Measurements from ENCODE around the gene GNG14. TPM values are rescaled to one million over a fixed set of nuclear protein-coding genes. Genes with fewer than 3 reads are reported as not detected.
A peak's percentile ranks its signal among the peaks of the same experiment; 100 is the strongest.

Gene GNG14
- total and polyA plus RNA-seq, 2 of the 13 experiments (the other 11 are each of a cell fraction or from before 2014, with no cell fraction given): not detected

DNA sequence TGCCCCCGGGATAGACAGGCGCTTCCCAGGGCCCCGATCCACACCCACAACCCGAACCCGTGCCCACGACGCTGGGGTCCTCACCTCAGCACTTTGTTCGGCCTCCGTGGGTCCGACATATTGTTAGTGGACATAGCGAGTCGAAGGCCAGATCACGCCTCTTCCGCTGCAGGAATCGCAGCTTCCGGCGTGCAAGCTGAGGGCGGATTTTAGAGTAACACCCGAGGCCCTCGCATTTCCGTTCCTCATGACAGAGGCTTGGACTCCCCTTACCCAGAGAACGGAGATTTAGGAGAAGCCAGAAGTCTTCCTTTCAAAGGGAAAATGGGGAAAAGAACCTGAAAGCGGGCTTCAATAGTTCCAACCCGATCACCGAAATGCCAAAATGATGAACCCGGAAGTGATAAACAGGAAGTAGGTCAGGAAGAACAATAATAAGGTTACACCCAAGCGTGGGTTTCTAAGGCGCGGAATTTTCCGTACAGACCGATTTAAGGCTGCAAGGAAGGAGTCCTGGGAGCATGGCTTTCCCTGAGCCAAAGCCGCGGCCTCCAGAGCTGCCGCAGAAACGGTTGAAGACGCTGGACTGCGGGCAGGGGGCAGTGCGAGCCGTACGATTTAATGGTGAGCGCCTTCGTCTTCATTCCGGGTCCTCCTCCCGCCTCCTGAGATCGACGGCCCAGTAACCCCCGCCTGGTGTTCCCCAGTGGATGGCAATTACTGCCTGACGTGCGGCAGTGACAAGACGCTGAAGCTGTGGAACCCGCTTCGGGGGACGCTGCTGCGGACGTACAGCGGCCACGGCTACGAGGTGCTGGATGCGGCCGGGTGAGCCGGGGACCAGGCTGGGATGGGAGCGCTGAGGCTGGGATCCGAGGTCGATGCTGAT is 18.3 kb upstream of the GNG14 start (continued):
- TF ChIP-seq, protein P1, sequence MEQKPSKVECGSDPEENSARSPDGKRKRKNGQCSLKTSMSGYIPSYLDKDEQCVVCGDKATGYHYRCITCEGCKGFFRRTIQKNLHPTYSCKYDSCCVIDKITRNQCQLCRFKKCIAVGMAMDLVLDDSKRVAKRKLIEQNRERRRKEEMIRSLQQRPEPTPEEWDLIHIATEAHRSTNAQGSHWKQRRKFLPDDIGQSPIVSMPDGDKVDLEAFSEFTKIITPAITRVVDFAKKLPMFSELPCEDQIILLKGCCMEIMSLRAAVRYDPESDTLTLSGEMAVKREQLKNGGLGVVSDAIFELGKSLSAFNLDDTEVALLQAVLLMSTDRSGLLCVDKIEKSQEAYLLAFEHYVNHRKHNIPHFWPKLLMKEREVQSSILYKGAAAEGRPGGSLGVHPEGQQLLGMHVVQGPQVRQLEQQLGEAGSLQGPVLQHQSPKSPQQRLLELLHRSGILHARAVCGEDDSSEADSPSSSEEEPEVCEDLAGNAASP (CRISPR knock-in tag; IDR thresholded peaks at IDR 0.05; ENCODE audit: borderline replicate concordance): no peak; the same call in 1 of the 2 replicates
- TF ChIP-seq IRX3 (CRISPR knock-in tag; IDR thresholded peaks at IDR 0.05; ENCODE audit: borderline replicate concordance, low read depth) (no peak), TSC22D2 (CRISPR knock-in tag; IDR thresholded peaks at IDR 0.05; ENCODE audit: borderline replicate concordance) (no peak), MLLT10 (CRISPR knock-in tag; IDR thresholded peaks at IDR 0.05) (no peak), ZNF619 (CRISPR knock-in tag; IDR thresholded peaks at IDR 0.05) (no peak; the same call in 1 of the 2 replicates), ZNF839 (CRISPR knock-in tag; IDR thresholded peaks at IDR 0.05; ENCODE audit: borderline replicate concordance) (0 out of 2 replicates have a peak, but pooled peaks have one; percentile 35), KMT2A (CRISPR knock-in tag; IDR thresholded peaks at IDR 0.05) (peak; percentile 81), DMAP1 (CRISPR knock-in tag; IDR thresholded peaks at IDR 0.05) (peak; percentile 79), CREB1 (IDR thresholded peaks at IDR 0.05) (peak; percentile 52), CREB1 (CRISPR knock-in tag; IDR thresholded peaks at IDR 0.05) (peak; percentile 88), TAF1 (CRISPR knock-in tag; IDR thresholded peaks at IDR 0.05) (peak; percentile 77), MEIS2 (CRISPR knock-in tag; IDR thresholded peaks at IDR 0.05) (peak; percentile 10; the same call in 1 of the 2 replicates), ZNF615 (CRISPR knock-in tag; IDR thresholded peaks at IDR 0.05; ENCODE audit: borderline replicate concordance) (no peak), NFKBIZ (CRISPR knock-in tag; IDR thresholded peaks at IDR 0.05) (no peak), SP2 (CRISPR knock-in tag; IDR thresholded peaks at IDR 0.05) (peak; percentile 78), ZNF468 (CRISPR knock-in tag; IDR thresholded peaks at IDR 0.05) (no peak), TBL1XR1 (IDR thresholded peaks at IDR 0.05; ENCODE audit: borderline replicate concordance, low read length, partially characterized antibody) (peak; percentile 21), GATA4 (IDR thresholded peaks at IDR 0.05; ENCODE audit: borderline replicate concordance, low read depth) (peak; percentile 46; the same call in 1 of the 2 replicates), PHF21A (CRISPR knock-in tag; IDR thresholded peaks at IDR 0.05) (peak; percentile 61; the same call in 1 of the 2 replicates)
- TF ChIP-seq, protein P2, sequence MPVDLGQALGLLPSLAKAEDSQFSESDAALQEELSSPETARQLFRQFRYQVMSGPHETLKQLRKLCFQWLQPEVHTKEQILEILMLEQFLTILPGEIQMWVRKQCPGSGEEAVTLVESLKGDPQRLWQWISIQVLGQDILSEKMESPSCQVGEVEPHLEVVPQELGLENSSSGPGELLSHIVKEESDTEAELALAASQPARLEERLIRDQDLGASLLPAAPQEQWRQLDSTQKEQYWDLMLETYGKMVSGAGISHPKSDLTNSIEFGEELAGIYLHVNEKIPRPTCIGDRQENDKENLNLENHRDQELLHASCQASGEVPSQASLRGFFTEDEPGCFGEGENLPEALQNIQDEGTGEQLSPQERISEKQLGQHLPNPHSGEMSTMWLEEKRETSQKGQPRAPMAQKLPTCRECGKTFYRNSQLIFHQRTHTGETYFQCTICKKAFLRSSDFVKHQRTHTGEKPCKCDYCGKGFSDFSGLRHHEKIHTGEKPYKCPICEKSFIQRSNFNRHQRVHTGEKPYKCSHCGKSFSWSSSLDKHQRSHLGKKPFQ (CRISPR knock-in tag; IDR thresholded peaks at IDR 0.05; ENCODE audit: insufficient replicate concordance): no peak
- TF ChIP-seq, protein P3, sequence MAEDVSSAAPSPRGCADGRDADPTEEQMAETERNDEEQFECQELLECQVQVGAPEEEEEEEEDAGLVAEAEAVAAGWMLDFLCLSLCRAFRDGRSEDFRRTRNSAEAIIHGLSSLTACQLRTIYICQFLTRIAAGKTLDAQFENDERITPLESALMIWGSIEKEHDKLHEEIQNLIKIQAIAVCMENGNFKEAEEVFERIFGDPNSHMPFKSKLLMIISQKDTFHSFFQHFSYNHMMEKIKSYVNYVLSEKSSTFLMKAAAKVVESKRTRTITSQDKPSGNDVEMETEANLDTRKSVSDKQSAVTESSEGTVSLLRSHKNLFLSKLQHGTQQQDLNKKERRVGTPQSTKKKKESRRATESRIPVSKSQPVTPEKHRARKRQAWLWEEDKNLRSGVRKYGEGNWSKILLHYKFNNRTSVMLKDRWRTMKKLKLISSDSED (CRISPR knock-in tag; IDR thresholded peaks at IDR 0.05): peak; percentile 32; the same call in 1 of the 2 replicates
- TF ChIP-seq, protein P4, sequence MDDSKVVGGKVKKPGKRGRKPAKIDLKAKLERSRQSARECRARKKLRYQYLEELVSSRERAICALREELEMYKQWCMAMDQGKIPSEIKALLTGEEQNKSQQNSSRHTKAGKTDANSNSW (CRISPR knock-in tag; IDR thresholded peaks at IDR 0.05; ENCODE audit: borderline replicate concordance): no peak
- TF ChIP-seq, protein P5, sequence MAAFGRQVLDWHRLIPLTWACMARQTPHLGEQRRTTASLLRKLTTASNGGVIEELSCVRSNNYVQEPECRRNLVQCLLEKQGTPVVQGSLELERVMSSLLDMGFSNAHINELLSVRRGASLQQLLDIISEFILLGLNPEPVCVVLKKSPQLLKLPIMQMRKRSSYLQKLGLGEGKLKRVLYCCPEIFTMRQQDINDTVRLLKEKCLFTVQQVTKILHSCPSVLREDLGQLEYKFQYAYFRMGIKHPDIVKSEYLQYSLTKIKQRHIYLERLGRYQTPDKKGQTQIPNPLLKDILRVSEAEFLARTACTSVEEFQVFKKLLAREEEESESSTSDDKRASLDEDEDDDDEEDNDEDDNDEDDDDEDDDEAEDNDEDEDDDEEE (CRISPR knock-in tag; IDR thresholded peaks at IDR 0.05): peak; percentile 68; the same call in 1 of the 2 replicates
- TF ChIP-seq, protein P6, sequence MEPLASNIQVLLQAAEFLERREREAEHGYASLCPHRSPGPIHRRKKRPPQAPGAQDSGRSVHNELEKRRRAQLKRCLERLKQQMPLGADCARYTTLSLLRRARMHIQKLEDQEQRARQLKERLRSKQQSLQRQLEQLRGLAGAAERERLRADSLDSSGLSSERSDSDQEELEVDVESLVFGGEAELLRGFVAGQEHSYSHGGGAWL (CRISPR knock-in tag; IDR thresholded peaks at IDR 0.05): peak; percentile 61
